Measurements from ENCODE around the gene DLGAP5.

DLGAP5 gene

GRCh38 chr14:55180006-55180405 is 11.4 kb downstream of the DLGAP5 start:
- no peaks in the 10 kb centered on the region for H3K27me3 ChIP-seq (replicated peaks; ENCODE audit: control insufficient read depth, insufficient read depth, low read length)
- H3K4me3 ChIP-seq (replicated peaks; ENCODE audit: low read depth, low read length): no peak overlapping the region
- no peak for DNase-seq (ENCODE audit: extremely low read depth, insufficient read length)
- H3K36me3 ChIP-seq (ENCODE audit: control insufficient read depth, insufficient read depth, low read length): peaks cover 1% of the 10 kb centered on the region; the same call in 1 of the 2 replicates
- TF ChIP-seq CTCF (IDR thresholded peaks at IDR 0.05; ENCODE audit: insufficient read depth, low read length, poor library complexity, severe bottlenecking): no peak

- Histone ChIP-seq H3K27me3 (replicated peaks; ENCODE audit: control insufficient read depth, insufficient read depth, low read length) (no peaks in the 10 kb centered on the region), H3K4me3 (replicated peaks; ENCODE audit: low read depth, low read length) (no peak overlapping the region), H3K36me3 (ENCODE audit: control insufficient read depth, insufficient read depth, low read length) (peaks cover 2% of the 10 kb centered on the region)
- TF ChIP-seq CTCF (IDR thresholded peaks at IDR 0.05; ENCODE audit: insufficient read depth, low read length, poor library complexity, severe bottlenecking): no peak
- DNase-seq (ENCODE audit: extremely low read depth, insufficient read length): no peak
Observed at GRCh38 chr14:55170526-55170925, 20.9 kb downstream of the DLGAP5 start.

- peaks cover 8% of the 10 kb centered on the region for H3K36me3 ChIP-seq (ENCODE audit: control insufficient read depth, insufficient read depth, low read length)
- H3K27me3 ChIP-seq (replicated peaks; ENCODE audit: control insufficient read depth, insufficient read depth, low read length): no peaks in the 10 kb centered on the region
- peak; percentile 32 for TF ChIP-seq CTCF (IDR thresholded peaks at IDR 0.05; ENCODE audit: insufficient read depth, low read length, poor library complexity, severe bottlenecking)
- no peak for DNase-seq (ENCODE audit: extremely low read depth, insufficient read length)
- H3K4me3 ChIP-seq (replicated peaks; ENCODE audit: low read depth, low read length): no peak overlapping the region
Observed at GRCh38 chr14:55160989-55161388, 30.4 kb downstream of the DLGAP5 start.

DNA sequence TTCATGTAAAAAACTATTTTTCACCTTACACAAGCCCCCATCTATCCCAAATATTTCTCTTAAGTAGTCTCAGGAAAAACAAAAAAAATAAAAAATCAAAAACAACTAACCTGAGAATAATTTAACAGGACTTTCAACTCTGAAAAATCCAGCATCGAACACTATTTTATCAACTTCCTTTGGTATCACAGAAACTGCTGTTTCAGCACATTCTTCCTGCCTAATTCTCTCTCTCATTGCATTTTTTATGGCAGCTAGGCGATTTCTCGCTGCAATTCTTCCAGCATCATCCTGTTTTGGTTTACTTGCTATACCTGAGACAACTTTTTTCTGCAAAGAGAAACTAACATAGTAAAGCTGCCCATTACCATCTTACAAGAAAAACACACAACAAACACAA is 33.0 kb downstream of the DLGAP5 start:
- Histone ChIP-seq H3K4me3 (replicated peaks; ENCODE audit: low read depth, low read length) (no peak overlapping the region), H3K27me3 (replicated peaks; ENCODE audit: control insufficient read depth, insufficient read depth, low read length) (no peaks in the 10 kb centered on the region), H3K36me3 (ENCODE audit: control insufficient read depth, insufficient read depth, low read length) (peaks cover 4% of the 10 kb centered on the region)
- DNase-seq (ENCODE audit: extremely low read depth, insufficient read length): no peak
- no peak for TF ChIP-seq CTCF (IDR thresholded peaks at IDR 0.05; ENCODE audit: insufficient read depth, low read length, poor library complexity, severe bottlenecking)

GRCh38 chr14:55157080-55157479 is 34.3 kb downstream of the DLGAP5 start:
- H3K36me3 ChIP-seq (ENCODE audit: control insufficient read depth, insufficient read depth, low read length): peaks cover 4% of the 10 kb centered on the region
- no peaks in the 10 kb centered on the region for H3K27me3 ChIP-seq (replicated peaks; ENCODE audit: control insufficient read depth, insufficient read depth, low read length)
- DNase-seq (ENCODE audit: extremely low read depth, insufficient read length): no peak
- TF ChIP-seq CTCF (IDR thresholded peaks at IDR 0.05; ENCODE audit: insufficient read depth, low read length, poor library complexity, severe bottlenecking): no peak
- H3K4me3 ChIP-seq (replicated peaks; ENCODE audit: low read depth, low read length): no peak overlapping the region

GRCh38 chr14:55153951-55154350 is 37.4 kb downstream of the DLGAP5 start:
- H3K36me3 ChIP-seq (ENCODE audit: control insufficient read depth, insufficient read depth, low read length): peaks cover 4% of the 10 kb centered on the region
- H3K27me3 ChIP-seq (replicated peaks; ENCODE audit: control insufficient read depth, insufficient read depth, low read length): no peaks in the 10 kb centered on the region
- DNase-seq (ENCODE audit: extremely low read depth, insufficient read length): no peak
- TF ChIP-seq CTCF (IDR thresholded peaks at IDR 0.05; ENCODE audit: insufficient read depth, low read length, poor library complexity, severe bottlenecking): no peak
- no peak overlapping the region for H3K4me3 ChIP-seq (replicated peaks; ENCODE audit: low read depth, low read length)
